HG03520 (cell line): ENCODE measurements around the gene GPR37L1.
"Not testable (repeated sequence)": the region's sequence is repeated elsewhere in the genome, so short reads cannot be mapped to it uniquely, and the experiment has no call there.

Source experiments
- ATAC-seq: cut with Tn5 transposase; IDR thresholded peaks from one replicate; pipeline ENCODE4 v1.9.1; 2021; ENCODE audit warnings: mild to moderate bottlenecking, moderate library complexity; ENCODE audit not compliant: unreplicated experiment

GPR37L1 gene

DNA sequence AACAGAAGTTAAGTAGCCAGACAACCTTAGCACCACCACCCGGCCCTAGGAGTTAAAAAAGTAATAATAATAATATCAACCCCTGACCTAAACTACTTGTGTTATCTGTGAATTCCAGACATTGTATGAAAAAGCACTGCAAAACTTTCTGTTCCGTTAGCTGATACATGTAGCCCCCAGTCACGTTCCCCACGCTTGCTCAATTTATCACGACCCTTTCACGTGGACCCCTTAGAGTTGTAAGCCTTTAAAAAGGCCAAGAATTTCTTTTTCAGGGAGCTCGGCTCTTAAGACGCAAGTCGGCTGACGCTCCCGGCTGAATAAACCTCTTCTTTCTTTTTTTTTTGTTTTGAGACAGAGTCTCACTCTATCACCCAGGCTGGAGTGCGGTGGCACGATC, 44.3 kb downstream of the GPR37L1 start:
- ATAC-seq, result not testable (repeated sequence)

DNA sequence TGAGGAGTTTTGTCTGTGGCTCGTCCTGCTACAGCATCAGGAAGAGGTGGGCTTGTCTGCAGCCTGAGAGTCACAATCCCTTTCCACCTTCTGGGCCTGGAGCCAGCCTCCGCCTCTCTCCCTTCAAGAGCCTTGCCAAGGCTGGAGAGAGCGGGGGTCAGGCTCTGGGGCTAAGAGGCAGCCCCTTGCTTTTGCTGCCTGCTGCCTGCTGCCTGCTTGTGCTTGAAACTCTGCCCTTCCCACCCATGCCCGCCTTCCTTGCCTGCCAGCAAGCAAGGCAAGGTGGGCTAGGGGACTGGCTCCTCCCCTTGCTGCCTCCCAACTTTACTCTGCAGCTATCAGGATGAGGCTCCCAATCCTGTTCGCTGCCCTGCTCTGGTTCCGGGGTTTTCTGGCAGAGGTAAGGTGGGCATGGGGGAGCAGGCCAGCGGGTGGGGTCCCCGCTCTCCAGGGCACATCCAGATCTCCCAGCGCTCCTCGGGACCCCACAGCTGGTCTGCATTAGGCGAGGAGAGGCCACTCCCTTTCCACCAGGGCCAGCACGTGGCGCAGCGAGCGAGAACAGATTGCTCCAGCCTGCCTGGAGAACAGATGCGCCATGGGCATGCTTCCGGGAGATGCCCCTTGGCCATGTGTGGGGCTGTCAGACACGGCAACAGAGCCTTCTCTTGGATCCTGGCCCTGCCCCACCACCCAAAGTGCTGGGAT, 45.1 kb downstream of the GPR37L1 start:
- ATAC-seq, result no peak

DNA sequence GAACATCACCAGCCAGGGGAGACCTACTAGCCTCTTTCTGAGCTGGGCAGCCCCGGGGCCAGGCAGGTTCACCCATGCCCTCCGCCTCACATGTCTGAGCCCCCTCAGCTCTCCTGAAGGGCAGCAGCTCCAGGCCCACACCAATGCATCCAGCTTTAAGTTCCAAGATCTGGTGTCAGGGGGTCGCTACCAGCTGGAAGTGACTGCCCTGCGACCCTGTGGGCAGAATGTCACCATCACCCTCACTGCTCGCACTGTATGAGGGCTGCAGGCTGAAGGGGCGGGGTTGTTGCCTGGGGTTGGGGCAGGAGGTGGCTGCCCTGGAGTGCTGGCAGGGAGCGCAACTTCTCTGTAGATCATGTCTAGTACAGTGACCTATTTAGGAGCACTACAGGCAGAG, 46.1 kb downstream of the GPR37L1 start:
- no peak for ATAC-seq

DNA sequence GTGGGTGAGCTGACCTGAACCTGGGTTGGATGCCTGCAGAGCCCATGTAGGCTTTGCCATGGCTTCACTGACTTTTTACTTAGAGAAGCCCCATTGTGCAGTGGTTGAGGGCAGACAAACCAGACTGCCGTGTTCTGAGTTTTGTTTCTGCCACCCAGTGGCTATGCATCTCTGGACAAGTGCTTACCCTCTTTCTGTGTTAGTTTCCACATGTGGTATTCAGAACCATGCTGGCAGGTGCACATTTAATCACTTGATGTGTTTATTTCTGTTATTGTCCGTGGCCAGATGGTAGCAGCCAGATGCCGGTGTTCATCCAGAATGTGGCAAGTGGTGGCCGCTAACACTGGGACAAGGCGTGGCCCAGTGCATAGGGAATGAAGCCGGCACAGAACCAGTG, 48.0 kb downstream of the GPR37L1 start:
- no peak for ATAC-seq

- ATAC-seq, result no peak
Observed at GRCh38 chr1:202171292-202172014, 48.7 kb downstream of the GPR37L1 start.

GRCh38 chr1:202172015-202172355, 49.3 kb downstream of the GPR37L1 start:
- no peak for ATAC-seq

DNA sequence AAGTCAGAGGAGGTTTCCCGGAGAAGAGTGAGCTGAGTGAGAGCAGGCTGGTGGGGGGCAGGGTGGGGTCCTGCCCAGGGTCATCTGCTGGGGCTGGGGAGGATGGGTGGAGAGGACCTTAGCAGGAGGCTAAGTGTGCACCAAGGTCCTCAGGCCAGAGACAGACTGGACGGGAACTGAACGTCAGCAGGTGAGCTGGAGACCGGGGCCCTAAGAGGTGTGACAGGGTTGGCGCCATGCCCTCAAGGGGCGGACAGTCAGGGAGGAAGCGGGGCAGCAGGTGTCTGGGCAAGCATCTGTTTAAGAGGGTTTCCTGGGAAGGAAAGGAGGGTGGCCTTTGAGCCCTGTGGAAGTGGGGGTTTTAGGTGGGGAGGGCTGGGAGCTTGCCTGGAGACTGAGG, 51.3 kb downstream of the GPR37L1 start:
- ATAC-seq, result no peak

GRCh38 chr1:202176949-202177927, 54.5 kb downstream of the GPR37L1 start:
- ATAC-seq, result no peak

DNA sequence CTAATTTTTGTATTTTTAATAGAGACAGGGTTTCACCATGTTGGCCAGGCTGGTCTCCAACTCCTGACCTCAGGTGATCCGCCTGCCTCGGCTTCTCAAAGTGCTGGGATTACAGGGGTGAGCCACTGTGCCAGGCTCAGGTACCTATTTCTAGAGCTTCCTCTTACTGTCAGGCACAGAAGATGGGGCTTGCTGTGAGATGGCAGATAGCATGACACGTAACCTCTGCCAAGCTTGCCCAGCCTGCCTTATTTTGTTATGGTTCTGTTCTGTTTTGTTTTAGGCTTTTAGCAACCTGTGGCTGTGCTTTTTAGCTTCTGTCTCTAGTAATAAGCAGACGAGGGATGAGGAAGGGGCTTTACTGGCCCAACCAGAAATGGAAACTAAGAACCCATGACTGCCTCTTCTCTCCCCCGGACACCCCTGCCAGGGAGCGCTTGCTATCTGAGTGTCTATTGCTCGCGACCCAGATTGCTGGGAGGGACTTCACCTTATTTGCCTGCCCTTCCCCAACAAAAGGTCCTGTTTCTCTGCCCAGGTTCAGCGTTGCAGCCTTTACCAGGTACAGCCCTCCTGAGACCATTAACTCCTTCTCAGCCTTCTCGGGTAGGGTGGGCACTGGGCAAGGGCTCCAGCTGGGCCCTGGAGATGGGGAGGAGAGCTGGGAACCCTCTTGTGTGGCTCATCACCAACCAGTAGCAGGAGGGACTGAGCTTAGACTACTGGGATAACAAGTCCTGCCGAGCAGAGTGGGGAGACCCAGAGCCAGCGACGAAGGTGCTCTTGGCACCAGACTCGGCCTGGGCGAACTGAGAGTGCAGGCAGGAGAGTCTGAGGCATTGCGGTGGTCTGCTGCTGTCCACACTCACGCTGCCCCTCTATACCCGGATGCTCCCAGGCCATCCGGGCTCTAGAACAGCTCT, 57.4 kb downstream of the GPR37L1 start:
- no peak for ATAC-seq

GRCh38 chr1:202180751-202181139, 58.0 kb downstream of the GPR37L1 start:
- not testable (repeated sequence) for ATAC-seq

DNA sequence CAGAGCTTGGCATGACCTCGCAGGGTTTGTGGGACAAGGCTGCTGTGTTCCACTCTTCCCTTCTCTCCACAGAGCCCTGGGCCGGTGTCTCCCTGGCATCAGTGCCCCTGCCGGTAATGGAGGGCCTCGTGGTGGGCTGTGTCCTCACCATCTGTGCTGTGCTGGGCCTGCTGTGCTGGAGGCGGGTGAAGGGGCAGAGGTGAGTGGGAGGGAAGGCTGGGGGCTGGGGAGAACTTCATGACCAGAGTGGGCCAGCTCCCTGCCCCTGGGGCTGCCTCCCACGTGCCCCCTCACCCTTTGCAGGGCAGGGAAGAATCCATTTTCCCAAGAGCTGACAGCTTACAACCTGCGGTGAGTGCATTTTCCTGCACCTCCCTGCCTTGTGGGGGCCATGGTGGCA, 58.9 kb downstream of the GPR37L1 start:
- ATAC-seq, result no peak

DNA sequence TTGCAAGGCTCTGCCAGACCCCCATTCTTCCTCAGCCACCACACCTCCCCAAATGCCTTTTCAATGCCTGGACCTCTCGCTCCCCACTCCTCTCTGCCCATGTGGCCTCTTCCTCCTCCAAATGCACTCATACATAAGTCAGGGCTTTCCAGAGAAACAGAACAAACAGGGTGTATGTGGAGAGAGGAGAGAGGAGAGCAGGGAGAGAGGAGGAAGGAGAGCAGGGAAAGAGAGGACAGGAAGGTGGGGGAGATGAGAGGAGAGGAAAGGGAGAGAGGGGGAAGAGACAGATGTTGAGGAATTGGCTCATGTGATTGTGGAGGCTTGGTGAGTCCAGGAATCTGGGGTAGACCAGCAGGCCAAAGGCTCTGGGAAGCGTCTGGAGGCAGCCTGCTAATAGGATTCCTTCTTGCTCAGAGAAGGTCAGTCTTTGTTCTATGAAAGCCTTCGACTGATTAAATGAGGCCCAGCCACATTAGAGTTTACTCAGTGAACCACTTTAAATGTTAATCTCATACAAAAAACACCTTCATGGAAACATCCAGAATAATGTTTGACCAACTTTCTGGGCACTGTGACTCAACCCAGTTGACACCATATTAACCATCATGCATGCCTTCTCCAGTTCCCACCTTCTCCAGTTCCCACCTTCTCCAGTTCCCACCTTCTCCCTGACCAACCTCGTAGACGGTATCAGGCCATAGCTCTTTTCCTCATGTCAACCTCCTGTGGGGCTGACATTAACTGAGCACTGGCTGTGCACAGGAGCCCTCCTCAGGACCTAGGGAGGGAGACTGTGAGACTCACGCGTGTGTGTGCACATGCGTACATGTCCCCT, 59.5 kb downstream of the GPR37L1 start:
- ATAC-seq, result no peak
